ENCODE data around the gene DRD3.

GRCh38 chr3:114213292-114213626 is 34.4 kb upstream of the DRD3 start:
- TF ChIP-seq CTCF (IDR thresholded peaks at IDR 0.05) (no peak), POLR2A (IDR thresholded peaks at IDR 0.05) (no peak)
